ENCODE data around the gene ENTPD2. TPM values are rescaled to one million over a fixed set of nuclear protein-coding genes. Genes with fewer than 3 reads are reported as not detected.

The ENTPD2 gene
- 1 to 10 TPM in 2 of 4 donors, under 1 TPM in 2; 0.42 to 1.2 (median 1.0) TPM for total RNA-seq

GRCh38 chr9:137053944-137054931 lies at the start of gene ENTPD2:
ENTPD2 (minus strand) TSS chr9:137054061; CDS start chr9:137053997, 64 bp downstream.
- H3K4me1 ChIP-seq: peaks cover 31 to 63% (median 61%) of the 10 kb centered on the region in 4 donors
- no peaks in the 10 kb centered on the region for H3K36me3 ChIP-seq
- WGBS: 68% methylated on average over 21 of the region's 90 CpGs
- no peak for TF ChIP-seq EP300 (IDR thresholded peaks at IDR 0.05)
- no peak for TF ChIP-seq CTCF (IDR thresholded peaks at IDR 0.05)
- TF ChIP-seq POLR2A (IDR thresholded peaks at IDR 0.05; ENCODE audit: low read depth): no peak
- no peak for TF ChIP-seq POLR2AphosphoS5 (IDR thresholded peaks at IDR 0.05)
- H3K27ac ChIP-seq (replicated peaks in 1 of 4): peak within 1 kb of the TSS; percentile 59 to 73 (median 64)
- H3K27me3 ChIP-seq: peaks cover 7 to 52% (median 28%) of the 10 kb centered on the region in 4 donors
- intact Hi-C loops (cut with DNase I): no loop called here
- no peaks in the 10 kb centered on the region for H3K9me3 ChIP-seq
- H3K4me3 ChIP-seq: peak within 1 kb of the TSS; percentile 38 to 60 (median 48)
- DNase-seq (ENCODE audit: extremely low spot score): no peak

- no peak for TF ChIP-seq EP300 (IDR thresholded peaks at IDR 0.05)
- no peak for TF ChIP-seq CTCF (IDR thresholded peaks at IDR 0.05)
- no peak for TF ChIP-seq POLR2AphosphoS5 (IDR thresholded peaks at IDR 0.05)
- TF ChIP-seq POLR2A (IDR thresholded peaks at IDR 0.05; ENCODE audit: low read depth): no peak
- Histone ChIP-seq H3K36me3 (peaks cover 58 to 99% (median 98%) of the 10 kb centered on the region in 4 donors), H3K4me3 (no peak overlapping the region), H3K27ac (replicated peaks in 1 of 4) (no peak overlapping the region), H3K27me3 (no peaks in the 10 kb centered on the region), H3K9me3 (no peaks in the 10 kb centered on the region), H3K4me1 (no peaks in the 10 kb centered on the region)
- intact Hi-C loops (cut with DNase I): no loop called here
- WGBS: 91% methylated on average over 37 of the region's 37 CpGs
- DNase-seq (ENCODE audit: extremely low spot score): no peak
Observed at GRCh38 chr9:137103206-137103999, 49.5 kb upstream of the ENTPD2 start.

GRCh38 chr9:137099231-137099630 lies 45.4 kb upstream of the ENTPD2 start:
- no peak for DNase-seq (ENCODE audit: extremely low spot score)
- intact Hi-C loops (cut with DNase I): no loop called here
- Histone ChIP-seq H3K27ac (replicated peaks in 1 of 4) (no peak overlapping the region), H3K36me3 (peaks cover 53 to 95% (median 92%) of the 10 kb centered on the region in 4 donors), H3K4me3 (no peak overlapping the region), H3K4me1 (no peaks in the 10 kb centered on the region), H3K9me3 (no peaks in the 10 kb centered on the region), H3K27me3 (no peaks in the 10 kb centered on the region)
- TF ChIP-seq POLR2AphosphoS5 (IDR thresholded peaks at IDR 0.05): no peak
- no peak for TF ChIP-seq EP300 (IDR thresholded peaks at IDR 0.05)
- no peak for TF ChIP-seq POLR2A (IDR thresholded peaks at IDR 0.05; ENCODE audit: low read depth)
- TF ChIP-seq CTCF (IDR thresholded peaks at IDR 0.05): no peak
- WGBS: 92% methylated on average over 14 of the region's 14 CpGs

GRCh38 chr9:137097761-137098462 lies 44.1 kb upstream of the ENTPD2 start:
- intact Hi-C loops (cut with DNase I): no loop called here
- no peaks in the 10 kb centered on the region for H3K4me1 ChIP-seq
- no peak for DNase-seq (ENCODE audit: extremely low spot score)
- no peak overlapping the region for H3K27ac ChIP-seq (replicated peaks in 1 of 4)
- H3K9me3 ChIP-seq: no peaks in the 10 kb centered on the region
- H3K4me3 ChIP-seq: no peak overlapping the region
- WGBS: 89% methylated on average over 11 of the region's 20 CpGs
- peaks cover 44 to 95% (median 87%) of the 10 kb centered on the region in 4 donors for H3K36me3 ChIP-seq
- H3K27me3 ChIP-seq: no peaks in the 10 kb centered on the region
- TF ChIP-seq POLR2AphosphoS5 (IDR thresholded peaks at IDR 0.05) (no peak), POLR2A (IDR thresholded peaks at IDR 0.05; ENCODE audit: low read depth) (no peak), EP300 (IDR thresholded peaks at IDR 0.05) (no peak), CTCF (IDR thresholded peaks at IDR 0.05) (no peak)
